Measurements from ENCODE around the gene ANG. TPM values are rescaled to one million over a fixed set of nuclear protein-coding genes. Genes with fewer than 3 reads are reported as not detected.

ANG gene
- total and polyA plus RNA-seq, 9 of the 15 experiments (the other 6 are each of a cell fraction or from before 2014, with no cell fraction given) = 0.21 to 0.73 (median 0.34) TPM; not detected in 4

GRCh38 chr14:20641591-20641990, 47.0 kb upstream of the ANG start, which contains the start of gene OR6S1 (continued):
- TF ChIP-seq, protein P1, sequence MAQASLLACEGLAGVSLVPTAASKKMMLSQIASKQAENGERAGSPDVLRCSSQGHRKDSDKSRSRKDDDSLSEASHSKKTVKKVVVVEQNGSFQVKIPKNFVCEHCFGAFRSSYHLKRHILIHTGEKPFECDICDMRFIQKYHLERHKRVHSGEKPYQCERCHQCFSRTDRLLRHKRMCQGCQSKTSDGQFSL (CRISPR knock-in tag; IDR thresholded peaks at IDR 0.05) = no peak
- TF ChIP-seq, protein P1 (tag; IDR thresholded peaks at IDR 0.05) = no peak
- no peak for TF ChIP-seq FOXM1 (IDR thresholded peaks at IDR 0.05; ENCODE audit: low read depth)
- no peak for TF ChIP-seq FOXM1 (CRISPR knock-in tag; IDR thresholded peaks at IDR 0.05; ENCODE audit: low read depth)

DNA sequence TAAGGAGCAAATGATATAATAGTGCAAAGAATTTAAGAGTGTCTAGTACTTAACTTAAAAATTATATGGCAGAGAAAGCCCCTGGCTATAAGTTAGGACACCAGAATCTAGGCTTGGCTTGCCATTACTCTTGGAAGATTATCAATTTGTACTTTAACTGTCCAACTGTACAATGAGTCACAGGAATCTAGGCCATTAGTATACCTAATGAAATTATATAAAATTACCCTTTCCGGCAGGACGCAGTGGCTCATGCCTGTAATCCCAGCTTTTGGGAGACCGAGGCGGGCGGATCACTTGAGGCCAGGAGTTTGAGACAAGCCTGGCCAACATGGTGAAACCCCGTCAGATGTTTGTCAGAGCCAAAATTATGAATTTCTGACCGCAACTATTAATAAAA, 46.4 kb upstream of the ANG start:
- FAIRE-seq (peak; percentile 66), DNase-seq (ENCODE audit: extremely low read depth in 1 of 4, low spot score in 3 of 4) (no peak), ATAC-seq (no peak)
- H3K4me2 ChIP-seq (ENCODE audit: insufficient read depth, low read length) = no peak overlapping the region
- H3K4me1 ChIP-seq (replicated peaks in 1 of 2; ENCODE audit: control insufficient read depth in 2 of 2, insufficient read depth in 2 of 2, low read length in 2 of 2) = no peaks in the 10 kb centered on the region; a peak in 2 of 5 replicates
- H3K9me1 ChIP-seq (ENCODE audit: control insufficient read depth, insufficient read depth, low read length) = no peaks in the 10 kb centered on the region
- no peak overlapping the region for H3K27ac ChIP-seq (ENCODE audit: extremely low read depth, low read depth, low read length)
- POLR2A ChIA-PET = interaction anchor here (0.6 to 1.1 kb wide), 2 partner anchors 11 to 236 kb away, joined by 3 read pairs; no protein-coding TSS in a partner anchor
- intact Hi-C loops (cut with micrococcal nuclease) (no loop called here), in situ Hi-C loops (cut with MboI) (no loop called here)
- WGBS (ENCODE audit: insufficient coverage, low coverage, missing lambda C conversion rate) = 38% methylated on average over 6 of the region's 7 CpGs
- H3K9me3 ChIP-seq (replicated peaks; ENCODE audit: control insufficient read depth, insufficient read depth, low read depth, low read length) = no peaks in the 10 kb centered on the region
- no TSS peak for BruUV-seq (replicated peaks)
- H3K9ac ChIP-seq (ENCODE audit: insufficient read depth in 1 of 2, low read depth in 2 of 2, low read length in 2 of 2) = no peak overlapping the region
- CTCF ChIA-PET (ENCODE audit: low intra/inter-chr PET ratio) = no interaction called here
- no peaks in the 10 kb centered on the region; a peak in 1 of 5 replicates for H3K27me3 ChIP-seq (ENCODE audit: control insufficient read depth in 2 of 2, insufficient read depth in 2 of 2, low read length in 2 of 2)
- H3K79me2 ChIP-seq (ENCODE audit: control insufficient read depth, insufficient read depth, low read length) = no peaks in the 10 kb centered on the region
- H2AFZ ChIP-seq (ENCODE audit: low read depth, low read length) = no peak overlapping the region
- no peak overlapping the region for H3K4me3 ChIP-seq
- no peaks in the 10 kb centered on the region for H3K36me3 ChIP-seq (ENCODE audit: control insufficient read depth, insufficient read depth, low read length)
- TF ChIP-seq SAFB (IDR thresholded peaks at IDR 0.05; ENCODE audit: borderline replicate concordance, low read depth, low read length) = no peak
- TF ChIP-seq, protein P2, sequence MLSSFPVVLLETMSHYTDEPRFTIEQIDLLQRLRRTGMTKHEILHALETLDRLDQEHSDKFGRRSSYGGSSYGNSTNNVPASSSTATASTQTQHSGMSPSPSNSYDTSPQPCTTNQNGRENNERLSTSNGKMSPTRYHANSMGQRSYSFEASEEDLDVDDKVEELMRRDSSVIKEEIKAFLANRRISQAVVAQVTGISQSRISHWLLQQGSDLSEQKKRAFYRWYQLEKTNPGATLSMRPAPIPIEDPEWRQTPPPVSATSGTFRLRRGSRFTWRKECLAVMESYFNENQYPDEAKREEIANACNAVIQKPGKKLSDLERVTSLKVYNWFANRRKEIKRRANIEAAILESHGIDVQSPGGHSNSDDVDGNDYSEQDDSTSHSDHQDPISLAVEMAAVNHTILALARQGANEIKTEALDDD (IDR thresholded peaks at IDR 0.05) = no peak
- TF ChIP-seq BRD9 (IDR thresholded peaks at IDR 0.05; ENCODE audit: low read depth, partially characterized antibody) = no peak
- TF ChIP-seq TBP (optimal IDR thresholded peaks at IDR 0.05; ENCODE audit: low read depth, low read length) = no peak
- no peak for TF ChIP-seq XRCC4 (IDR thresholded peaks at IDR 0.05; ENCODE audit: extremely low read depth, insufficient read depth, insufficient read length)
- no peak for TF ChIP-seq GABPA (tag; conservative IDR thresholded peaks at IDR 0.05; ENCODE audit: low read depth)
- no peak for TF ChIP-seq ZNF354B (CRISPR knock-in tag; IDR thresholded peaks at IDR 0.05)
- H4K20me1 ChIP-seq (replicated peaks; ENCODE audit: control insufficient read depth, insufficient read depth, low read length) = no peaks in the 10 kb centered on the region
